Measurements from ENCODE around the gene KCNH5.

- TF ChIP-seq, protein P1, sequence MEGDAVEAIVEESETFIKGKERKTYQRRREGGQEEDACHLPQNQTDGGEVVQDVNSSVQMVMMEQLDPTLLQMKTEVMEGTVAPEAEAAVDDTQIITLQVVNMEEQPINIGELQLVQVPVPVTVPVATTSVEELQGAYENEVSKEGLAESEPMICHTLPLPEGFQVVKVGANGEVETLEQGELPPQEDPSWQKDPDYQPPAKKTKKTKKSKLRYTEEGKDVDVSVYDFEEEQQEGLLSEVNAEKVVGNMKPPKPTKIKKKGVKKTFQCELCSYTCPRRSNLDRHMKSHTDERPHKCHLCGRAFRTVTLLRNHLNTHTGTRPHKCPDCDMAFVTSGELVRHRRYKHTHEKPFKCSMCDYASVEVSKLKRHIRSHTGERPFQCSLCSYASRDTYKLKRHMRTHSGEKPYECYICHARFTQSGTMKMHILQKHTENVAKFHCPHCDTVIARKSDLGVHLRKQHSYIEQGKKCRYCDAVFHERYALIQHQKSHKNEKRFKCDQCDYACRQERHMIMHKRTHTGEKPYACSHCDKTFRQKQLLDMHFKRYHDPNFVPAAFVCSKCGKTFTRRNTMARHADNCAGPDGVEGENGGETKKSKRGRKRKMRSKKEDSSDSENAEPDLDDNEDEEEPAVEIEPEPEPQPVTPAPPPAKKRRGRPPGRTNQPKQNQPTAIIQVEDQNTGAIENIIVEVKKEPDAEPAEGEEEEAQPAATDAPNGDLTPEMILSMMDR (IDR thresholded peaks at IDR 0.05; ENCODE audit: low read length) = no peak
- no peak for TF ChIP-seq EZH2 (IDR thresholded peaks at IDR 0.05; ENCODE audit: borderline replicate concordance, low read length)
Measured at GRCh38 chr14:62691647-62692489, 353.4 kb downstream of the KCNH5 start.
